LNCaP clone FGC (cell line): ENCODE data around the gene ARHGEF11.

ENCODE experiments used
- DNase-seq: peaks from one replicate; pipeline ENCODE4 v3.0.0-alpha.2; 2011; ENCODE audit warnings: low read depth
- H3K4me3 ChIP-seq: 2 replicates; pipeline ENCODE4 v1.5.1; 2011; ENCODE audit warnings: mild to moderate bottlenecking, low read depth, low read length, control low read depth
- TF ChIP-seq, protein P1 (sequence below): IDR thresholded peaks from 2 replicates; pipeline ENCODE4 v1.5.1; 2012; ENCODE audit warnings: mild to moderate bottlenecking; ENCODE audit not compliant: control insufficient read depth, insufficient read depth; ENCODE audit errors: extremely low read depth

ARHGEF11 gene

DNA sequence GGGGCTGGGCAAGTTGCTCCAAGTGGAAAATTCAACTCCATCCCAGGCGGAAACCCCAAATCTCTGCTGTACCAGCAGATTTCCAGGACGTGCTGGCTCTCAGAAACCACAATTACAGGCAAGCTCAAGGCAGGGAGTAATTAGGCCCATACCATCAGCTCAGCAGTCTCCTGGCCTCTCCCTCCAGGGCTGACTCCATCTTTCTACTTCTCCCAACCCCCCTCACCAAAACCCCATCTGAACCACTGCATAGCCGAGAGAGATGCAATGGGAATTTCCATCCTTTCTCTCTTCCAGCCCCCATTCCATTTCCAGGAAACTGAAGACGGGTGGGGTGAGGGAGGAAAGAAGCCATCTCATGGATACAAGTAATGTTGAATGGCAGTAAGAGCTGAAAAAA, 41.2 kb downstream of the ARHGEF11 start:
- DNase-seq = no peak
- H3K4me3 ChIP-seq = no peak overlapping the region
- TF ChIP-seq, protein P1, sequence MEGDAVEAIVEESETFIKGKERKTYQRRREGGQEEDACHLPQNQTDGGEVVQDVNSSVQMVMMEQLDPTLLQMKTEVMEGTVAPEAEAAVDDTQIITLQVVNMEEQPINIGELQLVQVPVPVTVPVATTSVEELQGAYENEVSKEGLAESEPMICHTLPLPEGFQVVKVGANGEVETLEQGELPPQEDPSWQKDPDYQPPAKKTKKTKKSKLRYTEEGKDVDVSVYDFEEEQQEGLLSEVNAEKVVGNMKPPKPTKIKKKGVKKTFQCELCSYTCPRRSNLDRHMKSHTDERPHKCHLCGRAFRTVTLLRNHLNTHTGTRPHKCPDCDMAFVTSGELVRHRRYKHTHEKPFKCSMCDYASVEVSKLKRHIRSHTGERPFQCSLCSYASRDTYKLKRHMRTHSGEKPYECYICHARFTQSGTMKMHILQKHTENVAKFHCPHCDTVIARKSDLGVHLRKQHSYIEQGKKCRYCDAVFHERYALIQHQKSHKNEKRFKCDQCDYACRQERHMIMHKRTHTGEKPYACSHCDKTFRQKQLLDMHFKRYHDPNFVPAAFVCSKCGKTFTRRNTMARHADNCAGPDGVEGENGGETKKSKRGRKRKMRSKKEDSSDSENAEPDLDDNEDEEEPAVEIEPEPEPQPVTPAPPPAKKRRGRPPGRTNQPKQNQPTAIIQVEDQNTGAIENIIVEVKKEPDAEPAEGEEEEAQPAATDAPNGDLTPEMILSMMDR = no peak

DNA sequence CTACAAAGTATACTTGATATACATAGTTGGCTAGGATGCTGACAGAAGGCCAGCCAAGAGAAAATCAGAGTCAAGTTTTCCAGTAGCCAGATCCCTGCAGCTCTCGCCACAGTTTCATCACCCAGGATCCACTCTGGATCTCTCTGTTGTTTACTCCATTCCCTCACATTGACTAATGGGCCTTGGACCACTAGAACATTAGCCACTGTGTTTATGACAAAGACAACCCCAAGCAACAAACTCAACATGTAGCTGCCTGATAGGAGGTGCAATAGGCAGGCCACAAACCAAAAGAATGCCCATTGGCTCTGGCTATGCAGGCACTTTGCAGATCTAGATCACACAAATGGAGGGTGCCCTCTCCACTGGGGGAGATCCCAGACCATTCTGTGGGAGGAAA, 44.2 kb downstream of the ARHGEF11 start:
- DNase-seq = no peak
- TF ChIP-seq, protein P1 = no peak
- H3K4me3 ChIP-seq = no peak overlapping the region

DNA sequence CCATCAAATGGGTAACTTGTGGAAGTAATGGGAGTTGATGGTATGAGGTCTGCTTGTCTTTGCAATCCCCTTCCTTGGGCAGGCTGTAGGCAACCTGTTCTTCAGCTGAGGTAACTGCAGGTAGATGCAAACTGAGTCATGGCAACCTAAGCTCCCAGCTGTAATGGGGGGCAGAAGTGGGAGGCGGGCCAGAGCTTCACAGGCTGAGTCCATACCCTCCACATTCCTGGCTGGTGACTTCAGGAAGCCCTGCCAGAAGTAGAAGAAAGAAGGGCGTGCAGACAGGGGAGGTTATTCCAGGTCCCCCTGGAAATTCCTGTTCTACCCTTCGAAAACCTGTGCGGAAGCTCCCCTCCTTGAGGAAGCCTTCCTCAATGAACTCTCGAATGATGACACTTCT, 44.9 kb downstream of the ARHGEF11 start:
- TF ChIP-seq, protein P1 = no peak
- no peak for DNase-seq
- no peak overlapping the region for H3K4me3 ChIP-seq

DNA sequence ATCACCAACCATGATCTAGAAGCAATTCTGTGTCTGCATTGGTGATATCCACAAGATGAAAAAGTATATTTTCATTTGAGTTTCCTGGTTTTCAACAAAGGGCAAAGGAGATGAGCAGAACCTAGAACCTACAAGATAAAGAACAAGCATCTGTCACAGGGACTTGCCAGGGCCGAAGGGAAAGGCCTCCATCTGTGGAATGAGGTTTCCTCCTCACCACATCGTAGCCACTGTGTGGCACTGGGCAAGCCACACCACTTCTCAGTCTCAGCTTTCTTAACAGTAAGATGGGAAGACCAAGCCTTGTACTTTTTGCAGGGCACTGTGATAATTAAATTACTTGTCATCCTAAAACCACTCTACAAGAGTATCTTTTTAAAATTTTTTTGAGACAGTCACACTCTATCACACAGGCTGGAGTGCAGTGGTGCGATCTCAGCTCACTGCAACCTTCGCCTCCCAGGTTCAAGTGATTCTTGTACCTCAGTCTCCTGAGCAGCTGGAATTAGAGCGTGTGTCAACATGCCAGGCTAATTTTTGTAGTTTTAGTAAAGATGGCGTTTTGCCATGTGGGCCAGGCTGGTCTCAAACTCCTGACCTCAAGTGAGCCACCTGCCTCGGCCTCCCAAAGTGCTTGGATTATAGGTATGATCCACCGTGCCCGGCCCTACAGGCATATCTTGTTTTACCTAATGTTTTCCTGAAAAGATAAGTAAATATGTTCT, 45.8 kb downstream of the ARHGEF11 start:
- TF ChIP-seq, protein P1 = no peak
- no peak overlapping the region for H3K4me3 ChIP-seq

DNA sequence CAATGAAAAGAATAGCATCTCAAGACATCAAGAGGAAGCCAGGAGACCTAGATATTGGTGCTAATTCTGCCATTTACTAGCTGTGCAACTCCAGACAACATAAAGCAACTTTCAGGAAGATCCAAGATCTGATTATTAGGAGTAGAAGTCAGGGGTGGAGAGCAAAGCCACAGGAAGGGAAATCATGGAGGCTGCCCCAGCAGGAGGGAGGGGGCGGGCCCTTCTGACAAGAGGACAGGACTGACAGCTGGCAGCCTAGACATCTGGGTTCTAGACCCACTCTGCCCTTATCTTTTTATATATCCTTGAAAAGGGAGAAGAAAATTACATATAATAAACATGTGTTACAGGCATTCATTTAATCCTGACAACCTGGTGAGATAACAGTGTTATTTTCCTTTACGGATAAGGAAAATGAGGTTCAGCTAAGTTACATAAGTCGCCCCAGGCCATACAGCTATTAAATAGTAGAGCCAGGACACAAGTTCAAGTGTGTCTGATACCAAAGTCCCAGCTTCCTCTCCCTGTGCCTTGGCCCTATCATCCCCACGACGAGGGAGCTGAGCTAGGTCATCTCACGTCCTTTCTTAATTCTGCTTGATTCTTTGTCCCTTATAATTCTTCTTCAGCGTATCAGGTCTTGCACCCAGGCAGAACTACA, 46.6 kb downstream of the ARHGEF11 start:
- H3K4me3 ChIP-seq = no peak overlapping the region
- TF ChIP-seq, protein P1 = no peak
- DNase-seq = no peak

More for the DNA sequence above, 45.8 kb downstream of the ARHGEF11 start:
- DNase-seq = no peak

DNA sequence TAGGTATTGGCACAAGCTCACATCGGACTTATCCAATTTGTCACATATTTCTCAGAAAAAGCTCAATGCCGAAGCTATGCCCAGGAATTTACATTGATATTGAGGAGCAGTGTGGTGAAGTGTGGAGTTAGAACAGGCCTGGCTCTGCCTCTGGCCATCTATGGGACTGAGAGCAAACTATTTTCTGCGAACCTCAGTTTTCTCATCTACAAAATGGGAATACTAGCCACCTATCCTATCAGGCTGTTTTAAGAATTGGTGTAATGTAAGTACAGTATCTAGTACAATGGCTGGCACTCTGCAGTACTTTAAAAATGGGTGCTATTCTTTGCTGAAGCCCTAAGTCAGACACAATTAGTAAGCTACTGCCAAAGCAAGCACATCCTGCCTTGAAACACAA, 47.2 kb downstream of the ARHGEF11 start:
- TF ChIP-seq, protein P1 = no peak
- DNase-seq = no peak

More for the DNA sequence above, 47.2 kb downstream of the ARHGEF11 start:
- H3K4me3 ChIP-seq = no peak overlapping the region
